ENCODE measurements around the gene XRCC4.

XRCC4 gene

DNA sequence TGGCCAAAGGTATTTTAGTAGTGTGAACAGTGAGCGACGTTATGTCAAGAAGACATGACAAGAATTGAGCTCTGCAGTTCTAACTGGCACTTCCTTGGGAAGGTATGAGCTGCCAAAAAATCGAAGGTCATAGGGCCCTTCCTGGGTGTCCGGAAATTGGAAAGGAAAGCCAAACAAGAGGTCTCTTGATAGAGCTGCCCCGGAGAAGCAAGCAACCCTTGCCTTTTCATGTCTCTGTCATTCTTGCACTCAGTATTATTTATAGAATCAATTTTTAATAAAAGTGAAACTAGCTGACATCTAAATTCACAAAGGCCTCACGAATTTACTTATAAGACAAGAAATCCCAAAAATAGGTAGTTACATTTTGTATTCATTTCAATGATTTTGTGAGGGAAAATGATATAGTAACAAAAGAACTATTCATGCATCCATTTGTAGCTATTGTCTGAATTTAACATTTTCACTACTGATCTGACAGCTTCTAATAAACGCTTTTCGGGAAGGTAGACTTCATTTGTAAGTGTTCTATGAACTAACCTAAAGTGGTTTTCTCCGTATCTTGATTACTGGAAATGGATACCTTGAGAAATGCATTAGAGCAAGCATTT, 280.4 kb downstream of the XRCC4 start:
- DNase-seq = no peak

DNA sequence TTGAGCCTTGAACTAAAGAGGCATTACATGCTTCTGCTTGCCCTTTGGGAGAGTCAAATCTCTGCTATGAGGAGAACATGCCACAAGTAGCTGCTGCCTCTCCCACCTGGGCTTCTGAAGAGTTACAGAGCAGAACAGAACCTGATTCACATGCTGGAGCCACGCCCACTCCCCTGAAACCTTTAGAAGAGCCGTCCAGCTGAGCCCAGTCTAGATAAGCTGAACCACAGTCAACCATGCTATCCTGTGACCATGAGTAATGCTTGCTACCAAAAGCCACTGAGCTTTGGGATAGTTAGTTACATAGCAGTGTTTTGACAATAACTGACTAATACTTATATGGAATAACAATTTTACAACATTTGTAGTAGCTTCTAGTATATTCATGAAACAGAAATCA, 283.2 kb downstream of the XRCC4 start:
- DNase-seq = no peak

DNA sequence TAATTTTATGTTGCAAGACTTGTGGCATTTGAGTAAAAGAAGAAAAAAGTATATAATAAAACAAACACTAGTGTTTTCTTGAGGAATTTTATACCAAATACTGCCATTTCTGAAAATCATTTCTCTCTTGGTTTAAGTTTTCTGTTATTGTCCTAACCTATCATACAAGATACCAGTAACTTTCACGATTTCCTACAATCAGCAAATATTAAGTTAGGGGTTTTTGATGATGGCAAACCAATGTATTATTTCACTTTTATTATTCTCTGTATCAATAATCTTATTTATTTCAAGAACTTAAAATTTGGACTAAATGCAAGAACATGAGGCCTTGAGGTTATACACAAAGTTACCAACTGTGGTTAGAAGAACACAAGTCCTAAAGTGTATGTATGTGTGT, 285.2 kb downstream of the XRCC4 start:
- no peak for DNase-seq

DNA sequence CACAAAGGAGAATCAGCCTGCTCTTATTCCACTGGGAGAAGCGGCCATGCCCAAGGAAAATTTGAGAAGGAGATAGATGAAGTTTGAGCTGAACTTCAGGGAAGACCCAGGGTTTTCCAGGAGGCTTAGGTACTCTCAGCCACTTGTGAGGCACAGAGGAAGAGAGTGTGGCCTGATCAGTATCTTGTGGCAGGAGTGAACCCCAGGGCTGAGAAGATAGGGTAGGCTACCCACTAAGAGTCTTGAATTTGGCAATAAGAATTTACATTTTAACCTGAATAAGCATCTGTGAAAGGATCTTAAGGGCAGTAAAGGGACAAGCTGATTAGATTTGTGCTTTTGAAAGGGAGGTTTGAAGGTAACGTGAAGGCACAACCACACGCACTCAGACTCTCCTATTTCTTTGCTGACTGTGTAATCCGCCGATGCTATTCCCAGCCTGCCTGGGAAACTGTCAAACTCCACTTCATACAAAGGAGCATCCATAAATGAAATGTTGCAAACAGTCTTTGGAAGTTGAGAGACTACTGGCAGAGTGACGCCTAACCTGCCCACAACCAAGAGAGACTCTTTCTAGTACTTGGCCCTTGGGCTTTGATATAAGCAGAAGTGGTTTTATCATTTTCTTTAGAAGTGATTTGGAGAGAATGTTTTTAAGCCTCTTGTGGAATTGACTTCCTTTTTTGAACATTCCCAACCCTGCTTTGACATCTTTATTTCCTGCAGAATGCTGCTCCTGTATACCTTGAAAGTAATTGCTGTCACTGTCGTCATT, 286.0 kb downstream of the XRCC4 start:
- DNase-seq = no peak

DNA sequence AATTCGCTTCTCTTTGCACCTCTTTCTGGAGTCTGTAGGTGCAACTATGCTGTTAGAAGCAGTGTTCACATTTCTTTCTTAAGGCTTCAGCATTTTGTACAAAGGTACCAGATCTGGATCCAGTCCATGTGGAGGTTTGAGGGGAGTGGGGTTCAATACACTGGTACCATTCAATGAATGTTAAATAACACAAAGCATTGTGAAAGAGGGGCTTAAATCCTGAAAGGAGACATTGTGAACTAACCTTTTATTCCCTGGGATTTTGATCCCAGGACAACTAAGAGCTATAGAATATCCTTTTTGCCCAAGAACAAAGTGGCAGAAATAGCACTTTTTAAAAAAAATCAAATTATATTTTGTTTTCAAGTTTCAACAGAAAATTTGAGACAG, 286.5 kb downstream of the XRCC4 start:
- DNase-seq = no peak

DNA sequence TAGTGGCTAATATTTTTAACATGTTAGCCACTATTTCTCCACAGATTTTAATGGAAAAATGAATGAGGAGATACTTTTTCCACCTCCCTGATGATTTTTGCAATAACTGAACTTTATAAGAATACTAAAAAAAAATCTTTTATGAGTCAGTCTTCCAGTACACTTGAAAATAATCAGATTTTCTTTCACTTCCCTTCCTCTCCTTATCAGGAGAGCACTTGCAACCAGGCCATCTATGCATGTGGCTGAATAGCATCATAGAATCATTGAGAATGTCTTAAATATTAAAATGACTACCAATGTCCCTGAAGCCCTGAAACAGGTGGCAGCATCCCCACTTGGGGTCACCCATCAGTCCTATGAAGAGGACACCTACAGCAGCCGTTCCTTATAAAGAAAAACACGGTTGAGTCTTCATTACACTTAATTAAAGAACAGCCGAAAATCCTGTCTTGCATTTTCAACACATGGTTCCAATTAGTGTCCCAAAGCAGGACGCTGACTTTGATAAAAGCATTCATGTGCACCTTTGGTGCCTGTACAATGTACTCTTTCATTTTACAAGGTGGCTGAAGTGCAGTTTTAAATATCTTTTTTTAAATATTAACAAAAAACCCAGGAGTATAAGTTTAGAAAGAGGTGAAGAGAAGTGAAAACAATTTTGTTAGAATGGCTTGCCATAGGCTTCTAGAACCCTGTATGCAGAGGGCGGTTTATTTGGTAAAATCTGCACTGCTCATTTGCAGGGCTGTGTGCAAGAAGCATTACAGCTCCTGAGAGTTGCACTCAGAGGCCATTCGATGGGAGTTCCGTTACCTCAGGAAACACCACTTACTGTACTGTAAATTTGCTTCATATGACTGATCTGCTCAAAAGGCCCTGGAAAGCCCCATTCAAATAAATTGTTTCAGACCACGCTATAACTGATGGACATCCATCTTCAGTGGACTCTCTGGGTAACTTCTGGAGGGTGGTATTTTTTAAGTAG, 287.3 kb downstream of the XRCC4 start:
- DNase-seq = no peak

DNA sequence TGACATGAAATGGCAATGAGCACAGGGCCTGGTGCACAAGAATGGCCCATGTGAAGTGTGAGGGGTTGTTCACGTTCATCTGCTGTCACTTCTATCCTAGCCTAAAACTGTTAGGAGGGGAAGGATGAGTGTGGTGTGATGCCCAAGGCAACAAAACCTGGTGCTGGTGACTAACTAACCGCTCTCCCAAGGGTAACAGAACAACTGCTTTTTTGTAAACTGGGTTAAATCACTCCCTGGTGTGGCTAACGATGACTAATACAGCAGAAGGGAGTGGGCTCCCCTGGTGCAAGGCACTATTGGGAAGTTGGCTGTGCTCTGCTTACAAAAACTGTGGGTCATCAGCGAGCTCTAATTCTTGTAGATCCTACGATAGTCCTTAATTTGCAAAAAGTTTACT, 291.0 kb downstream of the XRCC4 start:
- DNase-seq = no peak

DNA sequence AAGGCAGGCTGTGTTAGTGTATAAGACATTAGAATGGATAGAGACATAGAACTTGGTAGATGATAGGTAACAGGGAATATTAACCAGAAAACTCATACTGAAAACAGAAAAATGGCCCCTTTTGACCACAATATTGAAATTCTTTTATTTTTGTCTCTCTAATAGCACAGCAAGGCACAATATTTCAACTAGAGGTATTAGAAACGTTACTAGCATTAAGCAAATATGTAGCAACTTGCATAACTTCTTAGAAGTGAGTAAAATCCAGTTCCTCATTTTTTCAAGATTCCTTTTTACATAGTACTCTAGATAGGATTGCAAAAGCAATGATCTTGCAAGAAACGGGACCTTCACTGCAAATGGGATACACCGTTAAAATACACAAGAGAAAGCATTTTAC, 291.5 kb downstream of the XRCC4 start:
- DNase-seq = no peak

DNA sequence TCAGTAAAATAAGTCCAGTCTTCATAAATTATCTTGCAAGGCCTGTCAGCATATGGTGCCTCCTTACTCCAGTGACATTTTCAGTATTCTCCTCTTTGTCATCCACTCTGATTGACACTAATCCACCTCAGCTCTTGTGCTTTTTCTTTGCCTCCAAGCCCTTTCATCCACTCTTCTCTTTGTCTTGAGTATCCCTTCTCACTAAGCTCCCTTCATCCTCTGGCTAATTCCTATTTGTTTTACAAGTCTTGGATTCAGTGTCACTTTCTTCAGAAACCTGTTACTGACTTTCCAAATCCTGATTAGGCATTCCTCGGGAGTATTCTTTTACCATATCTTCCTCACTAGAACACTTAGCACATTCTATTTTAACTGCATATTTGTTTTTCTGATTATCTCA, 293.6 kb downstream of the XRCC4 start:
- DNase-seq = no peak

DNA sequence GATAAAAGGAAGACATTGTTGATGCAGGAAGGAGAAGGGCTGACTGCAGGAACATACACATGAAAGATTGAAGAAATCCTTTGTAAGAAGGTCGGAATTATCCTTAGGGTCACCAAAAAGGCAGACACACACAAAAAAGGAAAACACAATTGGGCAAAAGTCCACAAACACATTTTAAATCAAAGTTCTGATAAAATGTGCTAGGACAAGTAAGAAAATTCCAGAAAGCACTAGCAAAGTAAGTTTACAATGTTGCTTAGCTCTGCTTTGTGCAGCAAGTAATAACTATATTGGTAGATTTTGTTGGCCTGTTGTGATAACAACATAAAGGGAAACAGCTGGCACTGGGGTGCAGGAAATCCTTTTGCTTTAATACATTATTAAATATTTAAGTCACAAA, 294.4 kb downstream of the XRCC4 start:
- no peak for DNase-seq

DNA sequence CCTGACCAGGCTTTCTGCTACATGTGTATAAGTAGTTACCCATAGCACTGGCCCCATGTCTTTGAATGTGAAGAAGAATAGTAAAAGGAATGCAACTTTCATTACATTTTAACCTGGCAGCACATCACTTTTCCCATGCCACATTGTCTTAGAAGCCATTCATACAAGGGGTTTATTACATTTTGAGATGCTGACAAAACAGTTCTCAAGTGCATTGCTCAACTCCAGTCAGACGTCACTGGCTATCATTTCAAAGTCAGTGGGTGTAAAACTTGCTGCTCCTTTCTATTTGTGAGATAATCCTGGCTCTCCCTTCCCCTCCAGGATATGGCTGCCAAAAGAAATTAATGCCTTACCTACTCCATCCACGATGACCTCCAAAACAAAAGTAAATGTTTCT, 297.2 kb downstream of the XRCC4 start:
- DNase-seq = no peak

DNA sequence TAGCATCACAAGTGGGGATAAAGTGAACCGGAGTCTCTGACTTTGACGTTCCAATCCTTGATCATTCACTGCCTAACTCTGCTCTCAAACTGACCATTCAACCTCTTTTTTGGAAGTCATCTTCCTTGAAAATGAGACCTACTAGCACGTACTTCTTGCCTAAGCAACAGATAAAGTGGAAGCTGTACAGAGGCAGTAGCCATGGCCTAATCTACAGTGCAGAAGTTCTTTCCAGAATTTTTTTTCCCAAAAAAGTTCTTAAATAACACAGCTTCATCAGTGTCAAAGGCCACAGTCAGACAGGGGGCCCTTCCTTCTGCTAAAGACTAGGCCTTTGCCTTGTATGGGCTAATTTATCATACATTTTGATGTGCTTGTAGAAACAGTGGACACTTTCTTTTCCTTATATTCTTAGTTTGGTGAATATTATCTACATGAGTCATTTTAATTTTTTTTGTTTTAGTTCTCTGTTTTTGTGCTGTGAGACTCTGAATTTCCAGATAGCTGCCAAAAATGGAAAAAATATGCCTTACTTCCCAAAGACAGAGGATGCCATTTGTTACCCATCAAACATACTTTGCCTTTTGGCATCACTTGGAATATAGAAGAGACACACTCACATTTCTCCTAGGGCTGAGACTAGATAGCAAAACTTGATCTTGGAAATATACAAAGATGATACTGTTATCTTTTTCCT, 297.9 kb downstream of the XRCC4 start:
- no peak for DNase-seq

DNA sequence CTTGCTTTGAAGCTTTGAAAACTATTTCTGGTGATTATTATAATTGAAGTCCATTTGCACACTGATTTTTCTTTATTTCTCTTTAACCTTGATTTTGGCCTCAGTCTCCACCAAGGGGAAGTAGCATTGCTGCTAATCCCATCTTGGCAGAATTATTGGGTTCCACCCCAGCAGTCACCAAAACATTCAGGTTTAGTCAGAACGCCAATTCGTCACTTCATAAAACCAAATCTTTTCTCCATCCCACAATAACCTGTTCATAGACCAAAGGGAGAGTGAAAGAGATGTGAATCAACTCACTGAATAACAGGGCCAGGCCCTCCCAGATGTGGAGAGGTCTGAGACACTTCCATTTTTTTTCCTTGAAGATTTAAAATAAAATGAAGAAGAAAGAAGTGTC, 299.1 kb downstream of the XRCC4 start:
- DNase-seq = no peak

DNA sequence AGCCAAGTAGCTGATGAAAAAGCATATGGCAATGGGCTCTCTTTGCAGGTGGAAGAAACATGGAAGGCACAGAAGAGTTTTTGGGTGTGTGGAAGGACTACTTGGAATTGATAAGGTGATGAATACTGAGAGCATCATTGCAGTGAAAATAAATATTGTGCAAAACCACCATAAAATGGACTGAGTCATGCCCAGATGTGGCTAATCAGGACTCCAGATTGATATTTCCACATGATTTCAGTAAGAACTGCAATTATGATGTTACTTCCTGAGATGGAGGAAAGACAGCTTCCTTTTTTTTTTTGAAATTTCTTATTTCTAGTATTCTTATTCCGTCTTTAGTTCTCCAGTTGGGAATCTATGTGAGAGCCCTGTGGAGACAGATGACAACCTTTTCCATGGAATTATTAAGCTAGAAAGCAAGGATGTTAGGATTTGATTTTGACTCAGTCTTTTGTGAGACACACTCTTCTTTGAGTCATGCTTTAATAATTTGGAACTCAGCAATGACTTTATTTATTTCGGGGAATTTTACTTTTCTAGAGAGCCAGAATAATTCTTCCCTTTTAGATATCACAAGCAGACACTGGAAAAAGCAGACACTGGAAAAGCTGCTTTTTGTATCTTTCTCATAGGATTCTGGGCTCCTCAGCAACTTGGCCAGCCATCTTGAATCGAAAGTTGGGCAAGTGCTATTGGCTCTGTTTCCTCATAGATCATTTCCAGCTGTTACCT, 300.0 kb downstream of the XRCC4 start:
- DNase-seq = no peak

DNA sequence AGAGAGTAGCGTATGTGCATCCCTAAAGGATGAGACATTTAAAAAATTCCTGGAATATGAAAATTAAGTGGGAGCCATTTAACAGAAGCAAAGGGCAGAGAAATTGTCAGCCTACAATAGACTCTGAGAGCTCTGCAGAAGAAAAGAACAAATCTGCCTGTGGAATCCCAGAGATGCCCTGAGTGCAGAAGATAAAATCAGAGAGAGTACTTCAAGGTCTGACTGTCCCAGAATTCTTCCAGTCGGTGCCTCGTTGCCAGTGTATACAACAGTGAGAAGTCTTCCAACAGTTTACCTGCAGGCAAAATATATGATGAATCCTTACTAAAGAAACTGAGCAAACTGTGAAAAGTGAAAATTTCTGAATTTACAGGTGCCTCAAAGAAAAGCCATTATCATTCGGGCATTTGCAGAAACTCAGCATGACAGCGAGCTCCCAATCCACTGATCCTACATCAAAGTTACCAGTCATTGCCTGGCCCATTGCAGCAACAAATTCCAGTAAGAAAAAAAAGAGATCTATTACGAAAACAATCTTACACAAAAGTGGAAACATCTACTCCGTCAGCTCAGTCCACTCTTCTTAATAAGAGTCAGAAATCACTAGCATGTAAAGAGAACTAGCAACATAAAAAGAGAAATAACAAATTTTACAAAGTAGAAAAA, 301.4 kb downstream of the XRCC4 start:
- DNase-seq = no peak

DNA sequence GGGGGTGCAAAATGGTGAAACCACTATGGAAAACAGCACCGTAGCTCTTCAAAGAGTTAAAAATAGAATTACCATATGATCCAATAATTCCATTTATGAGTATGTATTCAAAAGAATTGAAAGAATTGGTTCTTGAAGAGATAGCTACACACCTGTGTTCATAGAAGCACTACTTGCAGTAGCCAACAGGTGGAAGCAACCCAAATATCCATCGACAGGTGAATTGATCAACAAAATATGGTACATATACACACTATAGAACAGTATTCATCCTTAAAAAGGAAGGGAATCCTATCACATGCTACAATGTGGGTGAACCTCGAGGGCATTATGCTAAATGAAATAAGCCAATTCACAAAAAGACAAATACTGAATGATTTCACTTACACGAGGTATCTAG, 308.5 kb downstream of the XRCC4 start:
- DNase-seq = no peak

DNA sequence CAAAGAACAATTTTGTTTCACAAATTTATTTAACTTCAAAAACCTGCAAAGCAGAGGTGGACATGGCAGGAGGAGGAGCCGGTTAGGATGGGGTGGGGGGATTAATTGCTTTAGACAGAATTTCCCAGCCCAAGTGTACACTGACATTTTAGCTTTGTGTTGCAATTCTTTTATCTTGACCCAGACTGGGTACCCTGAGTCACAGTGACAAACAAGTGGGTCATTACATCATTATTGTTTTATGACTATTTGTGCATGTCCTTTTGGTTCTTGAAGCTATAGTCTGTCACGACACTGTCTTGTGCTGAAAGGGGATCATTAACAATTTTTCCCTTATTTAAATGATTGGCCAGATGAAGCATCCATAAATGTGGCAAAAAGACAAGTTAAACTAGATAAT, 309.7 kb downstream of the XRCC4 start:
- no peak for DNase-seq

DNA sequence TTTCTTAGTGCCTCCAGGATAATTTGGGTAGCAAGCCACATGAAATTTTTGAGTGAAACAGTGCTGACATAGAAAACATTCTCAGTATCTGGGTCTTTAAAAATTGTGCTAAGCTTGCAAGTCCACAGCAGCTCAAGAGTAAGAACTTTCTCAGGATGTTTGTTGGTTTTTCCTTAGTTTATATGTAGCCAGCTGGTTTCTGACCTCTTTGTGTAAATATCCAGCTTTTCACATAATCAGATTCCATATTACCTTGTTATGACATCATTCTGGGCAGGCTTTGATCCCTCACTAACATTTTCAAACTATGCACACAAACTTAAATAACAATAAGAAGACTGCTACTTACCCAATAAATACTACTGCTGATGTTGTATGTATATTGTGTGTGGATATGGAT, 311.3 kb downstream of the XRCC4 start:
- DNase-seq = no peak

DNA sequence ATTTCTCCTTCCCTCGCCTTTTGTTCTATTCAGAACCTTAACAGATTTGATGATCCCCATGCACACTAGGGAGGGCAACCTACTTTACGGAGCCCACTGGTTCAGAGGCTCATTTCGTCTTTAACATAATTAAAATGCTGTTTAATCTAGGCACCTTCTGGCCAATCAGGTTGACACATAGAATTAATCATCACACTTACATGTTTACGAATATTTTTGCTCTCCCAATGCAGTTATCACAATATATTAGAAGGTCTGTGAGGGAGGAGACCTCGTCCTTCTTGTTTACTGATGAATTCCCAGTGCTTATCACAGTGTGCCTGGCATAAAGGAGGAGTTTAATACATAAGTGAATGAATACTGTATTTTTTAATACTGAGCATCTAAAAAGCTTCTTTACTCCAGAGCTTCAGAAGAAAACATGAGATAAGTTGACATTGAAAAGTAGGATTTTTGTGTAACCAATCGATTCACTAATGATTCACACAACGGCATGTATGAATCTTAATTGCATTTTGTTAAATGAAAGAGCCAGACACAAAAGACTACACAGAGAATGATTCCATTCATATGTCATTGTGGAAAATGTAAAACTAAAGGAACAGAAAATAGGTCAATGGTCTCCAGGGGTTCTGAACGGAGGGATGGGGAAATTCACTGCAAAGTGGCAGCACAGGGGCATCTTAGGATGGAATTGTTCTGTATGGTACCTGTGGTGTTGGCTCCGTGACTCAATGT, 315.6 kb downstream of the XRCC4 start:
- DNase-seq = no peak

DNA sequence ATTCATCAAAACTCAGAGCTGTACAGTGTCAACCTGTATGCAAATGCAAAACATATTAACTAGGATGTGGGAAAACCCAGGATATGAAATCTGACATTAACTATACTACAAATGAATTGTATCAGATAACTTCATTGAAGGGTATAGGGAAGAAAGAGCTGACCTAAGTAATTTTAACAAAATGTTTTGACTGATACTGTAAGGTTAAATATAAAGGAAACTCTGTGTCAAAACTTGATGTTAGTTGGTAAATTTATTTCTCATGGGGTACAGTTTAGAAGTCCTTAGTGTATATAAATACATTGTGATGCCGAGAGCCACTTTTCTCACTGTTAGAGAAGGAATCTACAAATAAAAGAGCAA, 316.1 kb downstream of the XRCC4 start:
- DNase-seq = no peak

DNA sequence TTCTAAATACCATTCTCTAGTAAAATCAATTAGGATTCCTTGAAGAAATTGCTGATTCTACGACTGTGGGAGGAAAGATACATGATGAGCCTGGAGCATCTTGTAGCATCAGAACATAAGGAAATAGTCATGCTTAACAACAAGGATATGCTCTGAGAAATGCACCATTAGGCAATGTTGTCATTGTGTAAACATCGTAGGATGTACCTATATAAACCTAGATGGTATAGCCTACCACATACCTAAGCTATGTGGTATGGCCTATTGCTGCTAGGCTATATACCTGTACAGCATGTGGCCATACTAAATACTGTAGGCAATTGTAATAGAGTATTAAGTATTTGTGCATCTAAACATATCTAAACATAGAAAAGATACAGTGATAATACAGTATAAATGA, 316.8 kb downstream of the XRCC4 start:
- no peak for DNase-seq

All from effector CD8-positive, alpha-beta T cell (primary cell).